Brain microvascular endothelial cell (primary cell): ENCODE results near the gene ST3GAL4.

Experiments
- DNase-seq: peaks from one replicate; pipeline ENCODE4 v3.0.0-alpha.2; 2020
- H3K27ac ChIP-seq: fragments of 250-450 bp; sonication (Bioruptor Pico); 2 replicates; pipeline ENCODE4 v1.5.1; 2020; ENCODE audit warnings: mild to moderate bottlenecking, moderate library complexity
- H3K27me3 ChIP-seq: fragments of 250-450 bp; sonication (Bioruptor Pico); replicated peaks from 2 replicates; pipeline ENCODE4 v1.5.1; 2020; ENCODE audit warnings: mild to moderate bottlenecking
- H3K36me3 ChIP-seq: fragments of 250-450 bp; sonication (Bioruptor Pico); replicated peaks from 2 replicates; pipeline ENCODE4 v1.5.1; 2020; ENCODE audit warnings: mild to moderate bottlenecking
- H3K4me3 ChIP-seq: 2 replicates; pipeline ENCODE4 v1.5.1; 2011; ENCODE audit warnings: low read depth, mild to moderate bottlenecking, control low read depth, low read length, moderate library complexity
- CTCF ChIP-seq: IDR thresholded peaks from 2 replicates; pipeline ENCODE4 v1.5.1; 2011; ENCODE audit warnings: low read depth, mild to moderate bottlenecking, moderate library complexity, low read length, control low read depth, inconsistent platforms; ENCODE audit errors: missing control alignments
- in situ Hi-C: cut with HindIII; loops from 2 replicates; pipeline ENCODE4 v1.10.0; 2017; ENCODE audit warnings: low sequenced_read_pairs, low pct_ligation_motif_present

ST3GAL4 gene

DNA sequence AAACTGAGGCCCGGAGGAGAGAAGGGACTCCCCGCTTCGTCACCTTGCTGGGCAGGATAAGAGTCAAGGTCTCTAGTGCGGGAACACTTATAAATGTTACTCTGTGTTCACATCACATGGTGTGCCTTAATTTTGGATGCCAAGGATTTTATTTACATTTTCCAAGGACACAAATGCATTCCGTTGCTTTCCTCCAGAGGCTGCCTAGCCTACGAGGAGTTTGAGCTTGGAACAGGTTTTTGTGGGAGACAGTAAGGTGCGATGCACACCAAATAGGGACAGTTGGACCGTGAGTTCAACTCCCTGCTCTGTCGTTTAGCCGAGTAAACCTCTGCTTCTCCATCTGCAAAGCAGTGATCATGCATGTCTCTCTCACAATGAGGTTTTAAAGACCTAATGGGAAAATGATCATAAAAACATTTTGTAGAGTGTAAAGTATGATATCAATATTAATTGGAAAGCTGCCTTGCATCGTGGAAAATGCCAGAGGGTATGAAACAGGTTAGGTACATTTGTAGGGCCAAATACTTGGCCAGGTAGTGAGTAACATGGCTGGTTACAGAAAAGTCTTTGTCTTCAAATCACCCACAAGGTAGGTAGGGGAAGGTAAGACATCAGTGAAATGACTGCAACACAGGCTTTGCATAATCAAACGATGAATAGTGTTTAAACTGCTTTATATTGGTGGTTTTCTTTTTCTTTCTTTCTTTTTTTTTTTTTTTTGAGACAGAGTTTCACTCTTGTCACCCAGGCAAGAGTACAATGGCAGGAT, 61.8 kb downstream of the ST3GAL4 start:
- Histone ChIP-seq H3K36me3 (no peaks in the 10 kb centered on the region), H3K4me3 (peak overlapping the region; percentile 53), H3K27ac (no peak overlapping the region), H3K27me3 (no peaks in the 10 kb centered on the region)
- in situ Hi-C loops = no loop called here
- no peak for DNase-seq
- no peak for TF ChIP-seq CTCF

DNA sequence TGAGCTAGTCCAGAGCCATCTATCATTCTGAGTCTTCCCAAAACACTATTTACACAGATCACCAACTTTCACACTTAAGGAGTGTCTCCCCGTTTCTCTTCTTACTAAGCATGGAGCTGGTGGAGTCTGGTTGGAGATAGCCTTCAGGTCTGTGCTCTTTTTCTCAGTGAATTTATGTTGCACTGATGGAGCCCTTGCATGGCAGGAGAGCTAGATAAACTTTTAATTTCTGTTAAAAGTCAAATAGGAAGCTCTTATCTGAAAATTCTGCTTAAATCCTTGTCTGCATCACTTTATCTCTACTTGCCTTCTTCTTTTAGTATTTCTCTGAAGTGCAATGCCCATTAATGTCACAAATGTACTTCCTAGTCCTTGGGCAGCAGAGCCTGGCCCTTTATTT, 63.4 kb downstream of the ST3GAL4 start:
- in situ Hi-C loops = no loop called here

DNA sequence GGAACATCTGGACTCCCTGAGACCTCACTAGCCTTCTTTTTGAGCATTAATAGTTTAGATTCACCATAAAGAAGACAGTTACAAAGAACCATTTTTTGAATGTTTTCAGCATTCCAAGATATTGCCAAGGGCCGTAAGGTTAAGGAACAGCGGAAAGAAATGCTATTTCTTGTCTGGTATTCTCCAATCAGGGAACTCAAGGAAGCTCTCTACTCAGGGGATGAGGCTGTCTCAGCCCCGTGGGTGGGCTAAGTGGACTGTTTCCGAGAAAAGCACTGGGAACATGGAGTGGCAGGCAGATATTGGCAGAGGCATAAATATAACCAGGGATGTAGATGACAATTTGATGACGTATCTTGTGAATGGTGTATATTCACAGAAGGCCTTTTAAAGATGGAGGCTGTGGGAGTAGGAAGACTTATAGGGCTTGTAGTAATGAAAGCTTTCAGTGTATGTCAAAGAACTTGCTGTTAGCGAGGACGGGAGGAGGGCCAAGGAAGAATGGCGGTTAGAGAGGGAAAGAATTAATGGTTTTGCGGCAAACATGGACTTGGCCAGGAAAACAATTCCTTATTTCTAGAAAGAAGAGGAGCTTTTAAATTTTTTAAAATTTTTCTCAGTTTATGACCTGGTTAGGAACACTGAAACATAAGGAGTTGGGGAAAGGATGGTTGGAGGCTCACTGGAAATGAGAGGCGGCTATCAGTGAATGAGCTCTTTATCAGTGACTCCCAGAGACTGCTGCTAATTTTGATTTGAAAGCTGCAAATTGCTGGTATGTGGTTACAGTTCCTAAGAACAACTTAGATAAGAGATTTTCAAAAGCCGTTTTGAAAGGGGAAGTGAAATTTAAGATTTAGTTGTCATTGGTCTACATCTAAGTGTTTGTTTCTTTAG, 64.6 kb downstream of the ST3GAL4 start:
- no peak for TF ChIP-seq CTCF
- peak; percentile 57 for DNase-seq
- peak overlapping the region; percentile 51 for H3K27ac ChIP-seq
- in situ Hi-C loops = no loop called here
- no peaks in the 10 kb centered on the region for H3K36me3 ChIP-seq
- H3K4me3 ChIP-seq = no peak overlapping the region
- H3K27me3 ChIP-seq = no peaks in the 10 kb centered on the region

More for the DNA sequence above, 63.4 kb downstream of the ST3GAL4 start:
- no peak for TF ChIP-seq CTCF
- no peak for DNase-seq
- H3K36me3 ChIP-seq = no peaks in the 10 kb centered on the region
- no peak overlapping the region for H3K27ac ChIP-seq
- H3K4me3 ChIP-seq = no peak overlapping the region
- no peaks in the 10 kb centered on the region for H3K27me3 ChIP-seq

DNA sequence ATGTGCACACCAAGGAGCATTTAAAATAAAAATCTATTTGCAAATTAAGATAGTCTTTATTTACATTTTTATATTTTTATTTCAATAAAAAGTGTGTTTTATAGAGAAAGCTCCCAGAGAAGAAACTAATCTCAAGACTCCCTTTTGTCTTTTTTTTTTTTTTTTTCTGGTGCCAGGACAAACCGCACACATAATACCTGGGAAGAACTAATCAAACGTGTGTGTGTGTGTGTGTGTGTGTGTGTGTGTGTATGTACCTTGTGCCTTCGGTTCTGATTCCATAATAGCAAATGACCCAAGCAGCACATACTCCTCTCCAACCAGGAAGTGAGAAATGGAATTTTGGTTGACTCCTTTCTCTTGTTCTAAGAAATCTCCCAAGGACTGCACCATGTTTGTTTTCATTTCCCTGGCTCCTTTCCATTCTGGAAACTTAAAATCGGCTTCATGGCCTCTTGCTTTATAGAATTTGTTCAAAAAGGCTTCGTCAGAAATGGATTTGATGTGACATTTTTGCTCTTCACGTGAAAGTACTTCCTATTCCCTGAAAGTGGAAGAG, 65.3 kb downstream of the ST3GAL4 start:
- TF ChIP-seq CTCF = no peak
- Histone ChIP-seq H3K27ac (no peak overlapping the region), H3K27me3 (no peaks in the 10 kb centered on the region), H3K36me3 (no peaks in the 10 kb centered on the region), H3K4me3 (no peak overlapping the region)
- in situ Hi-C loops = no loop called here
- DNase-seq = no peak

DNA sequence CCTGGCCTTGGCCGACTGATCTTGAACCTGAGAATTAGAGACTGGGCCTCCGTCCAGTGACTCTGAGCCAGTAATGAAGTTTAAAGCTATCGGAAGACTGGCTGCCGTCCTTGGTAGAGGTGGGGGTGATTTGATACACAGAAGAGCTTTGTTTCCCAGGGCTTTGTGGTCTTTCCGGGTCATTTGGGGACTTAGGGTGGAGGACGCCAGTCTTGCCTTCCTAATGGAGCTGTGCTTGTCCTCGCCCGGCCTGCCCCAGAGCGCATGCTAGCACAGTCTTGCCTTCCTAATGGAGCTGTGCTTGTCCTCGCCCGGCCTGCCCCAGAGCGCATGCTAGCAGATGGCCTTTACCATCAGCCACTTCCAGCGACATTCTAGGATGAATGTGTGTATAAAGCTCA, 65.8 kb downstream of the ST3GAL4 start:
- no peak overlapping the region for H3K4me3 ChIP-seq
- no peak for TF ChIP-seq CTCF
- no peaks in the 10 kb centered on the region for H3K36me3 ChIP-seq
- no peaks in the 10 kb centered on the region for H3K27me3 ChIP-seq
- no peak overlapping the region for H3K27ac ChIP-seq
- in situ Hi-C loops = no loop called here
- no peak for DNase-seq
